ENCODE measurements around the gene NF1.

DNA sequence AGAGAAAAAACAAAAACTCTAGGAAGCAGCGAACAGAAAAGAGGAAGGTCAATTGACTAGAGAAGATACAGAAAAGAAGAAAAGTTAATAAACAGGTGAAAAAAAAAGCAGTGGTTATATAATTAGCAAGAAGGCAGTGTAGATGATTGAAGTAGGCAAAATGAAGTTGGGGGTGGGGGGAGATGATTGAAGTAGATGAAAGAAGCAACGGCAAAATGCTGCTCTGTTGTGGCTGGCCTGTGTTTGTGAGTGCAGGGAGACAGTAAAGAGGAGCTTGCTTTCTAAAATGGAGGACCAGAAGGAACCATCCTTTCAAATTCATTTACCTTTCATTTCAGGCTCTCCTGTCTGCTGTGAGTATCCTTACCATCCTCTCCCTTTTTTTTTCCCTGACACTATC, 215.5 kb downstream of the NF1 start:
- no peak for TF ChIP-seq POLR2A (IDR thresholded peaks at IDR 0.05)
- TF ChIP-seq CTCF (IDR thresholded peaks at IDR 0.05) = no peak
- TF ChIP-seq POLR2AphosphoS5 (IDR thresholded peaks at IDR 0.05) = no peak

Data from prostate gland (tissue), 2 donors.